CD14-positive monocyte (primary cell): ENCODE measurements around the gene RNF126. TPM values are rescaled to one million over a fixed set of nuclear protein-coding genes. Genes with fewer than 3 reads are reported as not detected.
A peak's percentile ranks its signal among the peaks of the same experiment; 100 is the strongest.

ENCODE experiments used
- DNase-seq, 3 donors: peaks; one replicate each; pipeline ENCODE4 v3.0.0-alpha.2; 2011 to 2022
- H2AFZ ChIP-seq: 2 replicates; pipeline ENCODE4 v1.6.0; 2012; ENCODE audit warnings: mild to moderate bottlenecking, low read depth, low read length, inconsistent platforms; ENCODE audit not compliant: insufficient read depth, poor library complexity, severe bottlenecking
- H3K27ac ChIP-seq, 2 donors: 1 replicate in 1 of 2; 2 replicates in 1 of 2; pipeline ENCODE4 v1.5.1; 2012 to 2013; ENCODE audit warnings: low read length in 2 of 2, control low read depth in 1 of 2, inconsistent platforms in 1 of 2, low read depth in 1 of 2, mild to moderate bottlenecking in 1 of 2
- H3K27me3 ChIP-seq, 2 donors: one replicate each; pipeline versions ENCODE4 v1.6.0 to v1.6.1; 2011 to 2013; ENCODE audit warnings: low read length in 2 of 2; ENCODE audit not compliant: control insufficient read depth in 2 of 2, insufficient read depth in 2 of 2
- H3K36me3 ChIP-seq, 2 donors: replicated peaks in 1 of 2; 1 replicate in 1 of 2; 2 replicates in 1 of 2; pipeline versions ENCODE4 v1.5.1 to v1.6.1; 2012 to 2013; ENCODE audit warnings: low read length in 2 of 2, control low read depth in 1 of 2, inconsistent platforms in 1 of 2, mild to moderate bottlenecking in 1 of 2; ENCODE audit not compliant: insufficient read depth in 2 of 2, control insufficient read depth in 1 of 2
- H3K4me1 ChIP-seq, 2 donors: 1 replicate in 1 of 2; 2 replicates in 1 of 2; pipeline versions ENCODE4 v1.5.1 to v1.6.1; 2012 to 2013; ENCODE audit warnings: low read length in 2 of 2, control low read depth in 1 of 2, inconsistent platforms in 1 of 2, mild to moderate bottlenecking in 1 of 2, moderate library complexity in 1 of 2; ENCODE audit not compliant: insufficient read depth in 2 of 2, control insufficient read depth in 1 of 2
- H3K4me2 ChIP-seq: replicated peaks from 2 replicates; pipeline ENCODE3; 2012; ENCODE audit warnings: low read length, moderate library complexity, mild to moderate bottlenecking; ENCODE audit not compliant: poor library complexity, severe bottlenecking; ENCODE audit errors: extremely low read depth
- H3K4me3 ChIP-seq, 3 experiments: fragments of 200-600 bp in 1 of 3; sonication (generic) in 1 of 3; replicated peaks in 1 of 3; 1 replicate in 2 of 3; 2 replicates in 1 of 3; pipeline ENCODE4 v1.5.1; 2011 to 2013; ENCODE audit warnings: low read length in 3 of 3, mild to moderate bottlenecking in 3 of 3, control low read depth in 2 of 3, low read depth in 2 of 3, inconsistent platforms in 1 of 3, moderate library complexity in 1 of 3
- H3K79me2 ChIP-seq: 2 replicates; pipeline ENCODE4 v1.6.0; 2012; ENCODE audit warnings: mild to moderate bottlenecking, control low read depth, inconsistent platforms, low read length, moderate library complexity; ENCODE audit not compliant: insufficient read depth
- H3K9ac ChIP-seq: 2 replicates; pipeline ENCODE4 v1.6.0; 2017; ENCODE audit warnings: low read length, mild to moderate bottlenecking; ENCODE audit not compliant: insufficient read depth, poor library complexity, severe bottlenecking
- H3K9me3 ChIP-seq, 2 donors: replicated peaks in 1 of 2; 1 replicate in 1 of 2; 2 replicates in 1 of 2; pipeline versions ENCODE4 v1.5.1 to v1.6.1; 2012 to 2013; ENCODE audit warnings: low read length in 2 of 2, control low read depth in 1 of 2; ENCODE audit not compliant: control insufficient read depth in 1 of 2, insufficient read depth in 1 of 2
- H4K20me1 ChIP-seq: 2 replicates; pipeline ENCODE4 v1.6.0; 2012; ENCODE audit warnings: mild to moderate bottlenecking, low read length, control low read depth, moderate library complexity; ENCODE audit not compliant: insufficient read depth
- H3K27ac Mint-ChIP-seq, 7 donors: one replicate each; pipeline ENCODE4 v1.8.0; 2020; ENCODE audit warnings: mild to moderate bottlenecking in 7 of 7, mixed read lengths in 7 of 7, moderate library complexity in 6 of 7, inconsistent platforms in 2 of 7
- H3K27me3 Mint-ChIP-seq, 3 donors: one replicate each; pipeline ENCODE4 v1.8.0; 2021 to 2022; ENCODE audit warnings: low read depth in 3 of 3, mild to moderate bottlenecking in 3 of 3, mixed read lengths in 3 of 3, moderate library complexity in 3 of 3, inconsistent platforms in 1 of 3
- H3K36me3 Mint-ChIP-seq, 2 donors: one replicate each; pipeline ENCODE4 v1.8.0; 2020; ENCODE audit warnings: mixed read lengths in 2 of 2, inconsistent platforms in 1 of 2, mild to moderate bottlenecking in 1 of 2
- H3K4me1 Mint-ChIP-seq: one replicate; pipeline ENCODE4 v1.8.0; 2020; ENCODE audit warnings: mild to moderate bottlenecking, mixed read lengths
- H3K4me3 Mint-ChIP-seq, 2 donors: one replicate each; pipeline ENCODE4 v1.8.0; 2020; ENCODE audit warnings: mild to moderate bottlenecking in 2 of 2, mixed read lengths in 2 of 2, moderate library complexity in 1 of 2
- H3K9me3 Mint-ChIP-seq, 7 donors: one replicate each; pipeline ENCODE4 v1.8.0; 2020 to 2022; ENCODE audit warnings: mixed read lengths in 7 of 7, mild to moderate bottlenecking in 6 of 7, moderate library complexity in 6 of 7, inconsistent platforms in 2 of 7
- CTCF ChIP-seq: fragments of 200-600 bp; IDR thresholded peaks from one replicate; pipeline ENCODE4 v1.8.0; 2022; ENCODE audit warnings: antibody characterized with exemption, mild to moderate bottlenecking
- WGBS: methylation state at CpG from one replicate; pipeline ENCODE4 v1.1.5; 2013; ENCODE audit warnings: missing lambda C conversion rate; ENCODE audit not compliant: insufficient coverage; 5-methylcytosine and 5-hydroxymethylcytosine counted together
- intact Hi-C, 2 donors: fragments of 100-400 bp; cut with micrococcal nuclease; formaldehyde crosslinking; loops; one replicate each; pipeline versions ENCODE4 v1.15.0 to v1.15.1; 2023
- polyA plus RNA-seq, 3 donors: library from polyadenylated mRNA; depleted of rRNA in 1 of 3; unstranded in 2 of 3; stranded (reverse) in 1 of 3; fragments of 300-500 nt in 2 of 3; fragments of >200 nt in 1 of 3; fragmentation: Illumina TruSeq in 2 of 3; gene quantifications; 1 replicate in 2 of 3; 2 replicates in 1 of 3; pipeline ENCODE4 v1.2.3, GENCODE V29; 2012 to 2021

RNF126 gene
- polyA plus RNA-seq, 3 donors: 29.1 to 51.6 (median 31.6) TPM

- Mint-ChIP-seq H3K4me3 (peak overlapping the region in 1 of 2 donors; percentile 60), H3K27me3 (peaks cover 23 to 33% (median 27%) of the 10 kb centered on the region in 3 donors), H3K9me3 (peaks cover 0 to 9% (median 4%) of the 10 kb centered on the region in 7 donors), H3K27ac (no peak overlapping the region), H3K4me1 (peaks cover 6% of the 10 kb centered on the region), H3K36me3 (peaks cover 3 to 6% of the 10 kb centered on the region in 2 donors)
- H3K9me3 ChIP-seq: no peaks in the 10 kb centered on the region
- H3K4me3 ChIP-seq: no peak overlapping the region
- 54% methylated on average over 25 of the region's 25 CpGs for WGBS
- DNase-seq: no peak
- H4K20me1 ChIP-seq: peaks cover 11% of the 10 kb centered on the region
- H3K27ac ChIP-seq: no peak overlapping the region
- H3K36me3 ChIP-seq: peaks cover 4 to 6% of the 10 kb centered on the region in 2 donors
- TF ChIP-seq CTCF: no peak
- peak overlapping the region; percentile 29 for H2AFZ ChIP-seq
- intact Hi-C loops: no loop called here
- H3K4me2 ChIP-seq: peak overlapping the region; percentile 74
- H3K27me3 ChIP-seq: peaks cover 0 to 18% of the 10 kb centered on the region in 2 donors
- peaks cover 7 to 16% of the 10 kb centered on the region in 2 donors for H3K4me1 ChIP-seq
- H3K9ac ChIP-seq: no peak overlapping the region
- H3K79me2 ChIP-seq: no peaks in the 10 kb centered on the region
These were observed 22.9 kb downstream of the RNF126 start for GRCh38 chr19:640161-640558.

- WGBS: 7% methylated on average over 102 of the region's 109 CpGs
- H3K4me3 Mint-ChIP-seq: peak within 1 kb of the TSS; percentile 70 to 92
- Histone ChIP-seq H3K9me3 (no peaks in the 10 kb centered on the region), H3K4me1 (peaks cover 7 to 17% of the 10 kb centered on the region in 2 donors), H2AFZ (peak within 1 kb of the TSS; percentile 29), H4K20me1 (peaks cover 4% of the 10 kb centered on the region), H3K27me3 (peaks cover 0 to 18% of the 10 kb centered on the region in 2 donors), H3K4me3 (peak within 1 kb of the TSS in 2 of 3 experiments; percentile 21 to 66), H3K27ac (no peak within 1 kb of the TSS), H3K79me2 (no peaks in the 10 kb centered on the region), H3K4me2 (peak within 1 kb of the TSS; percentile 74), H3K36me3 (no peaks in the 10 kb centered on the region), H3K9ac (no peak within 1 kb of the TSS)
- H3K27me3 Mint-ChIP-seq: peaks cover 23 to 33% (median 27%) of the 10 kb centered on the region in 3 donors
- peaks cover 0 to 9% (median 4%) of the 10 kb centered on the region in 7 donors for H3K9me3 Mint-ChIP-seq
- DNase-seq: peak; percentile 82 to 86 (median 84)
- H3K27ac Mint-ChIP-seq: peak within 1 kb of the TSS in 4 of 7 donors; percentile 19 to 80 (median 58)
- intact Hi-C loops: loop anchor here (5.0 to 10.0 kb wide), 3 partner anchors 67 to 135 kb away; partner anchors contain the start of genes BSG (in 1 of the 2), CDC34 (in 1 of the 2) and TPGS1 (in 1 of the 2)
- no peak for TF ChIP-seq CTCF
- peaks cover 0 to 3% of the 10 kb centered on the region in 2 donors for H3K36me3 Mint-ChIP-seq
- peaks cover 6% of the 10 kb centered on the region for H3K4me1 Mint-ChIP-seq
These were observed 23.5 kb downstream of the RNF126 start, which contains the start of gene FGF22 for GRCh38 chr19:639253-640160. Gene FGF22 (plus strand): TSS chr19:639879. CDS start chr19:639926, 47 bp downstream.
